HG02884 (cell line): ENCODE measurements around the gene KYNU.
"Not testable (repeated sequence)": the region's sequence is repeated elsewhere in the genome, so short reads cannot be mapped to it uniquely, and the experiment has no call there.

Source experiments
- ATAC-seq: cut with Tn5 transposase; IDR thresholded peaks from one replicate; pipeline ENCODE4 v1.9.1; 2021; ENCODE audit warnings: mild to moderate bottlenecking, moderate library complexity; ENCODE audit not compliant: unreplicated experiment

The KYNU gene

DNA sequence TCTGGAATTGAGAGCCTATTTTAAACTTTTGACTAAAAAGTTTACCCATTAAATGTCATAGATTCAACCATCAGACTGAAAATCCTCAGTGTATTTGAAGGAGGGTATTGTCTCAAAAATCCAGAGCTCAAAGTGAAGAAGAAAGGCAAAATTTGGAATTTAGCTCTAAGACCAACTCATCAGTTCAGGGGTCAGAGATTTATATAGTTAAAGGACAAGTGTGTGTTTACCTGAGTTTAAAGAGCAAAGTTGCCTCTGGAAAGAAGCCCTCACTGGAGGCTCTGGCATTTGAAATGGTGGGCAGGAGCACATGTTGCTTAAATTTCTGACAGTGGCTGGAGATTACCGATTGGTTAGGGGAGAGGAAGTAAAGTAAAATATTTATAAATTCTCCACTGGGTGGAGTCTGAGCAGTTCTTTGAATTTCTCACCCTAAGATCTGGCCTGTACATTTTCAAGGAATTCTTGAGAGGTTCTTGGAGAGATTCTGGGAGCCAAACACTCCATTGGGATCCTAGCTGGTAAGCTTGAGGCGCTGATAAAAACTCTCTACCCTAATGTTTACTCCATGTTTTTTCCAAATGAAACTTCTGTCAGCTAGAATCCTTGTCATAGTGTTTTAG is at the start of gene KYNU:
Gene KYNU, plus strand, starts transcription at position 449 of the 623 bp plus-strand sequence. CDS start 7,704 bp downstream, outside the sequence.
- peak; percentile 48 for ATAC-seq

DNA sequence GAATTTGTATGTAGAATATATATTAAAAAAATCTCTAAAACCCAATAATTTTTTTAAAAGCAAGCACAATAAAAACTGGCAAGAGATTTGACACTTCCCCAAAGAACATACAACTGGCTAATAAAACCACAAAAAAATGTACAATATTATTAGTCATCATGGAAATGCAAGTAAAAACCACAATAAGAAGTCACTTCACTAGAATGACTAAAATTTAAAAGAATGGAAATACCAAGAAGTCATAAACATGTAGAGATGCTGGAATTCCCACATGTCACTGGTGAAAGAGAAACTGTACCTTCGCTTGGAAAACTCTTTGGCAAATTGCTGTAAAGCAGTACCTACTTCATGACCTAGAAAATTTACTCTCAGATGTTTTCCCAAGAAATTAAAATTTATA is 43.4 kb upstream of the KYNU start:
- no peak for ATAC-seq

DNA sequence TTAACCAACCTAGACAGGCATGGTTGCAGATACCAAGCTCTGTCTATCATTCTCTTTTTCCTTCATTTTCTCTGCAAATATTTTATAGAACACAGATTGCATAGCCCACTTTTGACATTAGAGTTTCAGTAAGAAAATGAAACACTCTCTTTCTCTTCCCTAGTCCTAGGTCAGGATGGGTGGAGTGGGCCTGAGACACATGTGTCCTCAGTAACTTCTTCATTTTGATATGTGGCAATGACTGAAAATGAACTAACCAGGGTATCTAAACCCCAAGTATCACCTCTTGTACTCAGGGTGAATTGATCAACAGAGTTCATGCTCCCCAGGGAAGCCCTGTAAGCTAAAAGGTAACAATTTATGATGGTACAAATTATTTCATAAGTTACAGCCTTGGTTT is 37.0 kb upstream of the KYNU start:
- no peak for ATAC-seq

DNA sequence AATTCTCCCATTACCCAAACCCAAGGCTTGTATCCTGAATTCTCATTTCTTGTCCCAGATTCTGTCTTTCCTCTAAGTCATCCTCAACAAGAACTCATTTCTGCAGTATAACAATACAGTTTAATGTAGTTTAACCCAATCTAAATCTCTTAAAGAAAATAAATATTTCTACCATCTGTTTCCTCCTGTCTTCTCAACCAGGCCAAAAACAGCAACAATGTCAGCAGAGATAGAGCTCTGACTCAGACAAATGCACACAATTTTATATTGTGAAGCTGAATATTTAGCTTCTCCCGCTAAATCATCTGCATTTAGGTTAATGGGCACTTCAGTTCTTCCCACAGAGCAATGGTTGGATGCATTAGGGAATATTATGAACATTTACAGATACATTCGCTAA is 35.7 kb upstream of the KYNU start:
- no peak for ATAC-seq

DNA sequence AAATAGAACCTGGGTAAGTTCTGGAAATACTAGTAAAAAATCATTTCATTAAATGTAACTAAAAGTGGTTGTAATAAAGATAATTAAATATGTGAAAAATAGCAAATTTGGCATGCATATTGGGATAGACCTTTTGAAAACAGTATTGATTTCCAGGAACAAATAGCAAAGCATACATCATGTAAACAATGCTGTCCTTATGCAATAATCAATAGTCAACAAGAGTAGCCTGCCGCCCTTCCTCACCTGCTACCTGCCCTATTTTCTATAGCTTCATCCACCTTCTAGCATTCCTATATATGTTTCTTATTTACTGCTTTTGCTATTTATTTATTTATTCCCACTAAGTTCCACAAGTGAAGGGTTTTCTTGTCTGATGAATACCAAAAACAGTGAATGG is 35.1 kb upstream of the KYNU start:
- ATAC-seq, result no peak

DNA sequence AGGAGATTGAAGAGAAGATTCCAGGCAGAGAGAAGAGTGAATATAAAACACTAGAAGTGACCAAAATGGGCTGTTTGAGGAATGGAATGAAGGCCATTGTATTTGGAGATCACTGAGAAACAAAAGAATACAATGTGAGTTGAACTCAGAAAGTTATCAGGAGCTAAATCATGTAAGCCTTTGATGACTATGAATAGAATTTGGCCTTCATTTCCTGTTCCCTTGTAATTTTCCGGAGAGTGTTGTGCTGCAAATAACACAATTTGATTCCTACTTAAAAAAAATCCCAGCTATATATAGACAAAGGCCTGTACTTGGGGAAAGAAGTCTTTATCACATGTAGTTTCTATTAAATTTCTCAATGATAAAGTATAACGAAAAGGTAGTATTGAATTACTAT is 33.7 kb upstream of the KYNU start:
- no peak for ATAC-seq

DNA sequence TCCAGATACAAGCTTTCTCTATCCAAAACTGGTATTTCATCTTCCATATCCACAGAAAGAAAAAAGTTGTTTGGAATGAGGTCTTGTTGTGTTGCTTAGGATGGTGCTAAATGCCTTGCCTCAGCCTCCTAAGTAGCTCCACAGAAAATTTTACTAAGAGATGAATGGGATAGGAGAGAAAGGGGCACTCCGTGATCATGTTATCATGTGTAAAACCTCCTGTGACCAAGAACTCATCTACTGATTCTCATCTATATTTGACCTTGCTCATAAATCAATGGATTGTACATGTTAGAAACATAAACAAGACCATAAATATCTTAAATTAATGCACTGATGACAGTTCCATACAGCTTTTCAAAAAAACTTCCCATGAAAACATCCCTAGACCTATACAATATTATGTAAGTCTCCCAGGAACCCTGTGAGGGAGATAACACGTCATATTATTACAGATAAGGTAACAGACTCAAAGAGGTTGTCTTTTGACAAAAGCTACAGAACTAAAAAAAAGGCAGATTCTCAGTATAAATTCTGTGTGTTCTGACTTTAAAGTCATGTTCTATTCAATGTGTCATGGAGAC is 29.3 kb upstream of the KYNU start:
- ATAC-seq, result no peak

DNA sequence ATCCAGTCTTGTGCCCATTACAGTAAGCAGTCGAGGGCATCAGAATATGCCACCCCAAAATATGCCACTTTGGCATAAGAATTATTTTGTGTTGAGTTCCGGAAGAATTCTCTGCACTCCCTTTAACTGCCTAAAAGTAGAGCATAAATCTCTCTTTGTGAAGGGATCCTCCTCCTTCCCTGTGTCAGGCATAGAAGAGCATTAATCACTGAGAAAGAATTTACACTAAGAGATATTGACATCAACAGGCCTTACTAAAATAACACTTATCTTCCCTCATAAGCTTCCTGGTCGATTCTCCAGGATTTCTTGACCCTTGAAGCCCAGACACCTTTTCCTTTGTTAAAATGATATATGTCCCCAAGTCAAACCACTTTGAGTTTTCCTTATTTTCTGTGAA is 27.6 kb upstream of the KYNU start:
- no peak for ATAC-seq

DNA sequence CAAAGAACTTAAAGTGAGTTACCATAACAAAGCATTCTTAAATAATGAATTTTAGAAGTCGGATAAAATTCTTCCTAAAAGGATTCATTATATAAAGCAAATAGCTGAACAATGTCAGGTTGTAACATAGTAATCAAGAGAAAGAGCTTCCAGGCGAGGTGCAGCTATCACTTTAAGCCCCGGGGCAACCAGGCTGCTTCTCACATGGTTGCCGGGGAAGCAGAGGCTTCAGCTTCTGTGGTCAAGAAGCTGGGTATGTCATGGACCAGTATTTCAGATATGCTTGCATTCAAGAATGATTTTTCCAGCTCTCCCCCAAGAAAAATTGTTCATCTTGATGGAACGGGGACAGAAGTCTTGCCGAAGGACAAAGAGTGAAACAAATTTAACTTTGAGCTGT is 23.6 kb upstream of the KYNU start:
- ATAC-seq, result no peak

DNA sequence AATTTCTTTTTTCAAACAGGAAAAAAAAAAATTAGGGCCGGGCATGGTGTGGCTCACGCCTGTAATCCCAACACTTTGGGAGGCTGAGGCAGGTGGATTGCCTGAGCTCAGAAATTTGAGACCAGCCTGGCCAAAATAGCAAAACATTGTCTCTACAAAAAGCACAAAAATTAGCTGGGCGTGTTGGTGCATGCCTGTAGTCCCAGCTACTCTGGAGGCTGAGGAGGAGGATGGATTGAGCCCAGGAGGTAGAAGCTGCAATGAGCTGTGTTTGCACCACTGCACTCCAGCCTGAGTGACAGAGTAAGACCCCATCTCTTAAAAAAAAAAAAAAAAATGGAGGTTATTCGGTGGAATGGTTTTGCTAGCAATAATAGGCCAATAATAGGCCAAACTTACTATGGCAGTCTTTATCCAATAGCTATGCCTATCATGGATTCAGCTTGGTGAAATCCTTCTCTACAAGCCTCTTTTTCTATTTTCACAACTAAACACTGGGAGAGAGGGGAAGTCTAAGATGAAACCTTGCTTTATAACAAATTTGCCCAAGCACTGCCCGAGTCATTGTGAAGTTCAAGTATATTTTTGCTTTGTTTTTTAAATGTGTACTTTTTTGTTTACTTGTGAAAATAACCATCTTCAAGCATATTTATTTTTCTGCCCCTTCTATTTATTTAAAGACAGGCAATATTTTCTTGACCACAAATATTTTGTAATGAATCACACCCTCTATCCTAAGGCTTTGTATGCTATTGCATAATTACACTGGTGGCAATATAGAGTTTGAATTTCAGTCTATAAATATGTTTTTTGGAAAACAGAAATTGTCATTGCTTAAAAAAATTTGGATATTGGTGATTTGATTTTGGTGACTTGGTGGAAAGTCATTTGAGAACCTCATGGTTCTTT is 20.0 kb upstream of the KYNU start:
- ATAC-seq, result no peak

DNA sequence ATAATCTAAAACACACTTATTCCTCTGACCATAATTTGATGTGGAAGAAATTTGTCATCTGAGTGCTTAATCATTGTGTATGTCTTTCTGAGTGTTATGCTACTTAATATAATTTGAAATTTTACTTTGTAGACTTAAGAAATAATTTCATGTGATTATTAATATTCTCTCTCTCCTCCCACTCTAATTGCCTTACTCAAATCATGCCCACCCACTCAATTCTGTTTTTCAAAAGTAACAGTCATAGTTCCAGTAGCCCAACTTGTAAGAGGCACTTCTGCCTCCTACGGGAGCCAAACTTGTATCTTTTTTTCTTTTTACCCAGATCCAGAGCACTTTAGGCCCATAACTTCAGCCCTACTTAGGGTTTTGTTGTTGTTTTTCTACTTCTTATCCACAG is 18.5 kb upstream of the KYNU start:
- ATAC-seq, result no peak

DNA sequence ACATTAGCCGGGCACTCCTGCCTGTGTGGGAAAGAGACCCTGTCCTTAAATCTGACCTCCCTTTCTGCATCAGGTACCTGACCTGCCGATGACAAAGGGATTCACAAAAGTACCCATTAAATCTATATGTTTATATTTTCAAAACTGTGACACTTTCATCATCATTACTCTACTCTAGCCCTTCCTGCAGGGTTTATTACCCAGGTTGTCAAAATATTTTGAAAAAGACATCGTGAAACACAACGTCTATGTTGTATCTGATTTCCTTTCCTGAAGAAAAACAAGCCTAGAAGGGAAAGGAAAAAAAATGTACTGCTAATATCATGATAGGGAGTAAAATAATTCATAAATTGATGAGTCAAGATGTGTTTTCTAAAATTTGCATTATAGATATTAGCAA is 15.2 kb upstream of the KYNU start:
- no peak for ATAC-seq

DNA sequence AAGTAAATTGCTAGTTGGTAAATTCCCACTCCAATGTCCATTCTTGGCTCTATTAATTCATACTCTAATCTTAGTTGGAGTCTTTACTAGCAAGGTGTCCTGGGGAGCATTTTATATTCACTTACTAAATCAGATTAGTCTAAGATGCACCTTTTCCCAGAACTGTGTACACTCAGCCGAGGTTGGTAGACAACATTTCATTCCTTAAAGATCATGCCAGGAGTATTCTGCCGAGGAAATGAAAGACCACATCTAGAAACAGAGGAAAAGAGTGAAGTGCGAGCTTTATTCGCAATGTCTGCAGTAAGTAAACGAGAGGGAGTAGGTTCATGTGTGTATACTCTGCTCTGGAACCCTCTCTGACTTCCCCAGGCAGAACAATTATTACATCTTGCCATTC is 14.6 kb upstream of the KYNU start:
- no peak for ATAC-seq

DNA sequence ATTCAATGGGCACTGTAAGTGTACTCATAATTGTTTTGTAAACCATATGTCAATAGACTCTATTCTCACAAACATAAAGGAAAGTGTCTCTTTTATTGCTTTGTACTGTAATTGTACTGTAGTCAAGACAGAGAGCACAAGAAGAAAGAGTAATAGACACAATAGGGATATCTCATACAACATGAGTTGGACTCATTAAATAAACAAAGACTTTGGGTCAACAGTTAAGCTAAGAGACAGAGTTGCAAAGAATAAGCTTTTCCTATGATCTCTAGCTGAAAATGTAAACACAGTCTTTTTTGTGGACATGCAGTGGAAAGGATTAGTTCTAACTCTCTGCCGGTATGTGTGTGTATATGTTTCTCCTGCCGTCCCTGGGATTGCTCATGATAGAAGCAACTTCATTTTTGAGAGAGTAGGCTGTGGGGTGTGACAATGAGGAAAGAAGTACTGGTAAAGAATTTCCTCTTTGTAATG is 13.9 kb upstream of the KYNU start:
- ATAC-seq, result no peak

DNA sequence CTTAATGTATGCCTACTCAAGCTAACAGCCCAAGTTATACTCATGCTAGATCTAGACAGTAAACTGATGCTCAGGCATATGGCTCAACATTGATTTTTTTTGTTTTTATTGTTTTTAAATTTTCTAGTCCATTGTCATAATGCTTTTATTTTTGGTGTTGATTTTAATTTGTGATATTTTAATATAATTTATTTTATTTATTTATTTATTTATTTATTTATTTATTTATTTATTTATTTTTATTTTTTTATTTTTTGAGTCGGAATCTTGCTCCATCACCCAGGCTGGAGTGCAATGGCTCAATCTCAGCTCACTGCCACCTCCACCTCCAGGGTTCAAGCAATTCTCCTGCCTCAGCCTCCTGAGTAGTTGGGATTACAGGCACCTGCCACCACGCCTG is 12.9 kb upstream of the KYNU start:
- not testable (repeated sequence) for ATAC-seq

DNA sequence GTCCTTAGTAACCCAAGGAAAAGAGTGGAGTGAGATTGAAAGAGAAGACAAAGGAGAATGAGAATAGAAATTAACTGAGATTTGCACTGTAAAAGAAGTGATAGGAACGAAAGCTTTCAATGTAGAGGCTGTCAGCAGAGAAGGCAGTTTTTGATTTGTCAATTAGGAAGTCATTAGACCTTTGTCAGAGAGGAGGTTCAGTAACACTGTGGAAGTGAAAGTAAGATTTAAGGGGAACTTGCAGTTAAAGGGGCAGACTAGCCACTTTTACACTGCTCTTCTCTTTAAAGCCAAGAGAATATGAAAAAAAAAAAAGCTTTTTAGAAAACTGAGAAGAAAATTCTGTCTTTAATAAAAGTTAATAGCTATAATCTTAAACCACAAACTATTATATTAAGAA is 11.5 kb upstream of the KYNU start:
- peak; percentile 95 for ATAC-seq

DNA sequence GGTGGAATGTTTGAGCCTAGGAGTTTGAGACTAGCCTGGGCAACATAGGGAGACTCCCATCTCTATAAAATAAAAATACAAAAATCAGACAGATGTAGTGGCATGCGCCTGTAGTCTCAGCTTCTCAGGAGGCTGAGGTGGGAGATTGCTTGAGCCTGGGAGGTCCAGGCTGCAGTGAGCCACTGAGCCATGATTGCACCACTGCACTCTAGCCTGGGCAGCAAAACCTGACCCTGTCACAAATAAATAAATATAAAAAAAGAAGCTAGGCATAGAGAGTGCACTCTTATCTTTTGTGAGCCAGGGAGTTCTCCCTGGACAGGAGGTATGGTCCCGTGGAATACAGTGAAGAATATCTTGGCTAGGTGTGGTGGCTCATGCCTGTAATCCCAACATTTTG is 11.0 kb upstream of the KYNU start:
- ATAC-seq, result peak; percentile 15

DNA sequence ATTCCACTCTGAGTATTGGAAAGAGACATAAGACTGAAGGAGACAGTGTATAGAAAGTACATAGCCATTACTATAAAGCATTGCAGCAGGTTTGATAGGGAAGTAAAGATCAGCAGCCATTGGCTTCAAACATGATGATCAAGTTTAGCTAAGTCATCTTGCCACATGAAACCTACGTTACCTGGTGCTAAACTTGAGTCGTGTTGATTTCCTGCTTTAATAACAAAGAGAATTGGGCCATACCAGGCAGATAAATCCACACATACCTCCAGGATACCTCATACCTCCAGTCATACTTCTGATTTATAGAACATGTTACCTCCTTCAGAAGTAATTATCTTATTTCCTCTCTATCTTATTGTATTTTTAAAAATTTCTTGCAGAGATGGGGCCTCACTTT is 10.3 kb upstream of the KYNU start:
- ATAC-seq, result no peak

DNA sequence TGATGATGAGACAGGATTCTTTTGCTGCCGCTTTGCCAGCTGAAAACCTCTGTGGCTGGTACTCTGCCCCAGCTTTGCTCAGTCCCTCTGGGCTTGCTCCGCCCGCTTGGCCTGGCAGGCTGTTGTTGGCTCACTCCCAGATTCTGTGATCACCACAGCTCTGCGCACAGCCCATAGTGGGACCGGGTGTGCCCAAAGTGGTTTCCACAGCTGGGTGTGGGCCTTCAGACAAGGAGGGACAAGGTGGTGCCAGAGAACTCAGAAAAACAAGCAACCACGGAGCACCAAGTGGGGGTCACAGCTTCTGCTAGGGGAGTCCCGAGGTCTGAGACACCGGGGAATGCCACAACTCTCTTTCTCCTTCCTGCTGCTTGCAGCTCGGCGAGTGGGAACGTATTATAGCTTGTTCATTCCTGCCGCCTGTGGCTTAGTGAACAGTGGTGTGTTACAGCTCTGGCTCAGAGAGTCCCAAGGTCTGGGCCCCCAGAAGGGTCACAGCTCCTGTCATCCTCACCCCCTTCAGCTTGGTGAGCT is 9.2 kb upstream of the KYNU start:
- no peak for ATAC-seq

DNA sequence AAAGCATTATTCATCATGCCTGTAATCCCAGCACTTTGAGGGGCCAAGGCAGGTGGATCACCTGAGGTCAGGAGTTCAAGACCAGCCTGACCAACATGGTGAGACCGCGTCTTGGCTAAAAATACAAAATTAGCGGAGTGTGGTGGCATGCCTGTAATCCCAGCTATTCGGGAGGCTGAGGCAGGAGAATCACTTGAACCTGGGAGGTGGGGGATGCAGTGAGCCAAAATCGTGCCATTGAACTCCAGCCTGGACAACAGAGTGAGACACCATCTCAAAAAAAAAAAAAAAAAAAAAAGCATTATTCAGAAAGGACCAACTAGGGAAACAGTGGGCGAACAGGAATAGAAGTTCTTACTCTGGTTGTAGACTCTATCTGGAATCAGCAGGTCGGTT is 8.4 kb upstream of the KYNU start:
- not testable (repeated sequence) for ATAC-seq

DNA sequence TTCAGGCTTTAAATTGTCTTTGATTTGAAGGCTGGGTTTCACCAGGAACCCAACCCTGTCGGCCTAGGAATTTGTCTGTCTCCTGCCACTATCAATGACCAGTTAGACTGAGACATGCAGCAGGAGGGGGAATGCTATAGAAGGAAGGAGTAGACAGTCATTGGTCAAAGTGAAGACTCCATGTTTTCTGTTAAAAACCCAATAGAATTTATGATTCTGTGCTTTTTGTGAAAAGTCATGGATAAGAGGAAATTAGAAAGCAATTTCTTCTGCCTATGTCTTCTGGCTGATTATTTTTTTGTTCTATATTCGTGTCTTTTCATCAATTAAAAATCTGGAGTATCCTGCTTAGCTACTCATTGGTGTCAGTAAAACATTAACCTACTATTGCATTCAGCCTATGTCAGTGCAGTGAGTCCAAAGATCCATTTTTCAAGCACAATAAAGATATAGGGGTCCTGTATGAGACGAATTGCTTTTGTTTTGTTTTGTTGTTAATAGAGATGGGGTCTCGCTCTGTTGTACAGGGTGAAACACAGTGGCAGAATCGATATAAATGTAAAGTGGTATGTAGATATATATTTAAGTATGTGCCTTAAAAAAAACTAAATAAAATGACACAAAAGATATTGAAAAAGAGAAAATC is 7.9 kb upstream of the KYNU start:
- ATAC-seq, result no peak
